ELF-1 (cell line): ENCODE data around the gene SERPINB13.
"Not testable (repeated sequence)": the region's sequence is repeated elsewhere in the genome, so short reads cannot be mapped to it uniquely, and the experiment has no call there.

Experiments used
- DNase-seq: peaks from one replicate; pipeline ENCODE4 v3.0.0-alpha.2; 2016; ENCODE audit warnings: low read depth, low spot score

The SERPINB13 gene

GRCh38 chr18:63590373-63590772, 3.2 kb downstream of the SERPINB13 start:
- no peak for DNase-seq

- no peak for DNase-seq
These were observed 4.0 kb downstream of the SERPINB13 start for GRCh38 chr18:63590966-63591695.

GRCh38 chr18:63591725-63592124, 4.6 kb downstream of the SERPINB13 start:
- no peak for DNase-seq

- DNase-seq = no peak
These were observed 5.3 kb downstream of the SERPINB13 start for GRCh38 chr18:63592471-63592870.

GRCh38 chr18:63596964-63597363, 9.8 kb downstream of the SERPINB13 start:
- no peak for DNase-seq

- DNase-seq = no peak
These were observed 16.2 kb downstream of the SERPINB13 start for GRCh38 chr18:63603355-63603754.

GRCh38 chr18:63603772-63604171, 16.6 kb downstream of the SERPINB13 start:
- DNase-seq = no peak

GRCh38 chr18:63604791-63605567, 17.8 kb downstream of the SERPINB13 start:
- DNase-seq = no peak

- DNase-seq = no peak
These were observed 19.4 kb downstream of the SERPINB13 start for GRCh38 chr18:63606526-63606925.

- no peak for DNase-seq
These were observed 26.3 kb downstream of the SERPINB13 start for GRCh38 chr18:63613420-63613819.

- DNase-seq = no peak
These were observed 30.1 kb downstream of the SERPINB13 start for GRCh38 chr18:63617049-63617914.

- DNase-seq = no peak
These were observed 30.7 kb downstream of the SERPINB13 start for GRCh38 chr18:63617915-63618234.

- DNase-seq = no peak
These were observed 32.5 kb downstream of the SERPINB13 start for GRCh38 chr18:63619661-63620060.

GRCh38 chr18:63624863-63625262, 37.7 kb downstream of the SERPINB13 start:
- no peak for DNase-seq

- DNase-seq = no peak
These were observed 39.3 kb downstream of the SERPINB13 start for GRCh38 chr18:63626431-63626830.

GRCh38 chr18:63627819-63628218, 40.7 kb downstream of the SERPINB13 start:
- no peak for DNase-seq

- DNase-seq = no peak
These were observed 50.6 kb downstream of the SERPINB13 start for GRCh38 chr18:63637703-63638102.

GRCh38 chr18:63641157-63641680, 54.1 kb downstream of the SERPINB13 start:
- DNase-seq = not testable (repeated sequence)

- DNase-seq = not testable (repeated sequence)
These were observed 55.7 kb downstream of the SERPINB13 start for GRCh38 chr18:63642668-63643356.

GRCh38 chr18:63644142-63644541, 57.0 kb downstream of the SERPINB13 start, which contains the start of gene SERPINB4:
SERPINB4 (minus strand) TSS chr18:63644256; CDS start chr18:63643577, 679 bp downstream.
- not testable (repeated sequence) for DNase-seq

- DNase-seq = not testable (repeated sequence)
These were observed 57.6 kb downstream of the SERPINB13 start for GRCh38 chr18:63644694-63645093.
